ENCODE data around the gene GAS2. TPM values are rescaled to one million over a fixed set of nuclear protein-coding genes. Genes with fewer than 3 reads are reported as not detected.

The GAS2 gene
- total and polyA plus RNA-seq, 9 of the 15 experiments (the other 6 are each of a cell fraction or from before 2014, with no cell fraction given) = 0.77 to 1.9 (median 1.1) TPM

DNA sequence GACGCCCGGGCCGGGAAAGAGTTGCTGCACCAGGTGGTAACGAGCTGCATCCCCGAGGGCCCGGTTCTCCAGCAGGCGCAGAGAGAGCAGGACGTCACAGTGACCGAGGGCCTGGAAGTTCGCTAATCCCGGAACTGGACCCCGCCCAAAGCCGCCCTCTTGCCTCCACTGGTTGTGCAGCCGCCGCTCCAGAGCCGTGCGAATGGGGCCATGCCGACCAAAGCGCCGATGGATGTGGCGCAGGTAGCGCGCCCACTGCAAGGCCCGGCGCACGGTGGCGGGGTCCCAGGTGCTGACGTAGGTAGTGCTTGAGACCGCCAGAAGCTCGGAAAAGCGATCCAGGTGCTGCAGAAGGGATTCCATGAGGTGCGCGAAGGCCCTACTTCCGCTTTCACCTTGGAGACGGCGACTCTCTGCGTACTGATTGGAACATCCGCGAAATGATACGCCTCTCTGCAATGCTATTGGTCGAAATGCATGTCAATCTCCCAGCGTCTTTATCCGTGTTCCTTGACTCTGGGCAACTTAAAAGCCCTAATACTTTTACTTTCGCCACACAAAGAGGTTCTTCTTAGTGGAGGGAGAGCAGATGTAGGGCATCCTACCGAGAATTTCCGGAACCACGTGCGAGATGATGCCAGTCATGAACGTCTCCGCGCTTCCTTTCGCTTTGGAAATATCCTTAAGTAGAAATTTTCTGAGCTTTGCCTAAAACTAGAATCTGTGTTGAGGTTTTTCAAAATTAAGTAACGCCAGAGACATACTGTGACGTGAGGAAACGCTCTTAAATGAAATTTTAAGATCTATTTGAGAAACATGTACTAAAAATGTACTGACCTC, 40.7 kb upstream of the GAS2 start, which contains the start of gene FANCF (continued):
- no peak for TF ChIP-seq SNRNP70 (optimal IDR thresholded peaks at IDR 0.05; ENCODE audit: low read depth, low read length)
- TF ChIP-seq HNRNPK (IDR thresholded peaks at IDR 0.05; ENCODE audit: low read depth, low read length, poor library complexity, severe bottlenecking) = no peak
- 0 out of 2 replicates have a peak, but pooled peaks have one; percentile 21 for TF ChIP-seq ZBTB17 (CRISPR knock-in tag; IDR thresholded peaks at IDR 0.05)
- no peak for TF ChIP-seq NCOA2 (IDR thresholded peaks at IDR 0.05; ENCODE audit: partially characterized antibody in 2 of 2)
- TF ChIP-seq, protein P1, sequence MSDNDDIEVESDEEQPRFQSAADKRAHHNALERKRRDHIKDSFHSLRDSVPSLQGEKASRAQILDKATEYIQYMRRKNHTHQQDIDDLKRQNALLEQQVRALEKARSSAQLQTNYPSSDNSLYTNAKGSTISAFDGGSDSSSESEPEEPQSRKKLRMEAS (CRISPR knock-in tag; IDR thresholded peaks at IDR 0.05) = peak; percentile 85
- TF ChIP-seq, protein P2, sequence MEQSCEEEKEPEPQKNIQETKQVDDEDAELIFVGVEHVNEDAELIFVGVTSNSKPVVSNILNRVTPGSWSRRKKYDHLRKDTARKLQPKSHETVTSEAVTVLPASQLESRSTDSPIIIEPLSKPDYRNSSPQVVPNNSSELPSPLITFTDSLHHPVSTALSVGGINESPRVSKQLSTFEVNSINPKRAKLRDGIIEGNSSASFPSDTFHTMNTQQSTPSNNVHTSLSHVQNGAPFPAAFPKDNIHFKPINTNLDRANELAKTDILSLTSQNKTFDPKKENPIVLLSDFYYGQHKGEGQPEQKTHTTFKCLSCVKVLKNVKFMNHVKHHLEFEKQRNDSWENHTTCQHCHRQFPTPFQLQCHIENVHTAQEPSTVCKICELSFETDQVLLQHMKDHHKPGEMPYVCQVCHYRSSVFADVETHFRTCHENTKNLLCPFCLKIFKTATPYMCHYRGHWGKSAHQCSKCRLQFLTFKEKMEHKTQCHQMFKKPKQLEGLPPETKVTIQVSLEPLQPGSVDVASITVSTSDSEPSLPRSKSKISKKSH (CRISPR knock-in tag; IDR thresholded peaks at IDR 0.05) = no peak
- TF ChIP-seq, protein P3, sequence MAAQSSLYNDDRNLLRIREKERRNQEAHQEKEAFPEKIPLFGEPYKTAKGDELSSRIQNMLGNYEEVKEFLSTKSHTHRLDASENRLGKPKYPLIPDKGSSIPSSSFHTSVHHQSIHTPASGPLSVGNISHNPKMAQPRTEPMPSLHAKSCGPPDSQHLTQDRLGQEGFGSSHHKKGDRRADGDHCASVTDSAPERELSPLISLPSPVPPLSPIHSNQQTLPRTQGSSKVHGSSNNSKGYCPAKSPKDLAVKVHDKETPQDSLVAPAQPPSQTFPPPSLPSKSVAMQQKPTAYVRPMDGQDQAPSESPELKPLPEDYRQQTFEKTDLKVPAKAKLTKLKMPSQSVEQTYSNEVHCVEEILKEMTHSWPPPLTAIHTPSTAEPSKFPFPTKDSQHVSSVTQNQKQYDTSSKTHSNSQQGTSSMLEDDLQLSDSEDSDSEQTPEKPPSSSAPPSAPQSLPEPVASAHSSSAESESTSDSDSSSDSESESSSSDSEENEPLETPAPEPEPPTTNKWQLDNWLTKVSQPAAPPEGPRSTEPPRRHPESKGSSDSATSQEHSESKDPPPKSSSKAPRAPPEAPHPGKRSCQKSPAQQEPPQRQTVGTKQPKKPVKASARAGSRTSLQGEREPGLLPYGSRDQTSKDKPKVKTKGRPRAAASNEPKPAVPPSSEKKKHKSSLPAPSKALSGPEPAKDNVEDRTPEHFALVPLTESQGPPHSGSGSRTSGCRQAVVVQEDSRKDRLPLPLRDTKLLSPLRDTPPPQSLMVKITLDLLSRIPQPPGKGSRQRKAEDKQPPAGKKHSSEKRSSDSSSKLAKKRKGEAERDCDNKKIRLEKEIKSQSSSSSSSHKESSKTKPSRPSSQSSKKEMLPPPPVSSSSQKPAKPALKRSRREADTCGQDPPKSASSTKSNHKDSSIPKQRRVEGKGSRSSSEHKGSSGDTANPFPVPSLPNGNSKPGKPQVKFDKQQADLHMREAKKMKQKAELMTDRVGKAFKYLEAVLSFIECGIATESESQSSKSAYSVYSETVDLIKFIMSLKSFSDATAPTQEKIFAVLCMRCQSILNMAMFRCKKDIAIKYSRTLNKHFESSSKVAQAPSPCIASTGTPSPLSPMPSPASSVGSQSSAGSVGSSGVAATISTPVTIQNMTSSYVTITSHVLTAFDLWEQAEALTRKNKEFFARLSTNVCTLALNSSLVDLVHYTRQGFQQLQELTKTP (IDR thresholded peaks at IDR 0.05; ENCODE audit: low read depth in 1 of 2, partially characterized antibody in 2 of 2) = no peak
- TF ChIP-seq SMC3 (conservative IDR thresholded peaks at IDR 0.05; ENCODE audit: insufficient read depth, low read depth, low read length) = no peak
- TF ChIP-seq TAL1 (IDR thresholded peaks at IDR 0.05) = no peak
- TF ChIP-seq MEF2D (tag; conservative IDR thresholded peaks at IDR 0.05; ENCODE audit: low read depth) = no peak
- no peak for TF ChIP-seq PTRF (tag; IDR thresholded peaks at IDR 0.05)
- no peak for TF ChIP-seq STAT5A (IDR thresholded peaks at IDR 0.05; ENCODE audit: borderline replicate concordance, low read length)
- no peak for TF ChIP-seq LARP7 (IDR thresholded peaks at IDR 0.05)
- TF ChIP-seq RBM39 (optimal IDR thresholded peaks at IDR 0.05; ENCODE audit: low read depth, low read length) = no peak
- TF ChIP-seq, protein P4, sequence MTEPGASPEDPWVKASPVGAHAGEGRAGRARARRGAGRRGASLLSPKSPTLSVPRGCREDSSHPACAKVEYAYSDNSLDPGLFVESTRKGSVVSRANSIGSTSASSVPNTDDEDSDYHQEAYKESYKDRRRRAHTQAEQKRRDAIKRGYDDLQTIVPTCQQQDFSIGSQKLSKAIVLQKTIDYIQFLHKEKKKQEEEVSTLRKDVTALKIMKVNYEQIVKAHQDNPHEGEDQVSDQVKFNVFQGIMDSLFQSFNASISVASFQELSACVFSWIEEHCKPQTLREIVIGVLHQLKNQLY (CRISPR knock-in tag; conservative IDR thresholded peaks at IDR 0.05) = no peak
- no peak for TF ChIP-seq FOXJ3 (CRISPR knock-in tag; IDR thresholded peaks at IDR 0.05)
- TF ChIP-seq E2F3 (CRISPR knock-in tag; IDR thresholded peaks at IDR 0.05) = no peak
- TF ChIP-seq CEBPG (CRISPR knock-in tag; IDR thresholded peaks at IDR 0.05) = no peak
- no peak for TF ChIP-seq CEBPG (tag; conservative IDR thresholded peaks at IDR 0.05 in 1 of 2, IDR thresholded peaks at IDR 0.05 in 1 of 2)
- TF ChIP-seq, protein P5, sequence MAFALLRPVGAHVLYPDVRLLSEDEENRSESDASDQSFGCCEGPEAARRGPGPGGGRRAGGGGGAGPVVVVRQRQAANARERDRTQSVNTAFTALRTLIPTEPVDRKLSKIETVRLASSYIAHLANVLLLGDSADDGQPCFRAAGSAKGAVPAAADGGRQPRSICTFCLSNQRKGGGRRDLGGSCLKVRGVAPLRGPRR (CRISPR knock-in tag; IDR thresholded peaks at IDR 0.05) = no peak
- no peak for TF ChIP-seq HMG20A (CRISPR knock-in tag; conservative IDR thresholded peaks at IDR 0.05)
- TF ChIP-seq TAF7 (tag; IDR thresholded peaks at IDR 0.05) = no peak

Measured in K562 (cell line).